Measurements from ENCODE around the gene HAND1.

Gene HAND1

GRCh38 chr5:154522284-154522683 is 44.3 kb upstream of the HAND1 start:
- TF ChIP-seq CTCF (IDR thresholded peaks at IDR 0.05; ENCODE audit: extremely low read depth, insufficient read depth, missing control alignments), result no peak
- in situ Hi-C loops (cut with MboI; ENCODE audit: low pct_unique_long_range_greater_than_20kb, low sequenced_read_pairs, unreplicated experiment), result no loop called here
- DNase-seq (ENCODE audit: low spot score), result no peak

- in situ Hi-C loops (cut with MboI; ENCODE audit: low pct_unique_long_range_greater_than_20kb, low sequenced_read_pairs, unreplicated experiment), result no loop called here
- no peak for TF ChIP-seq CTCF (IDR thresholded peaks at IDR 0.05; ENCODE audit: extremely low read depth, insufficient read depth, missing control alignments)
- no peak for DNase-seq (ENCODE audit: low spot score)
These were observed 43.7 kb upstream of the HAND1 start for GRCh38 chr5:154521756-154522155.

GRCh38 chr5:154520861-154521453 is 42.9 kb upstream of the HAND1 start:
- in situ Hi-C loops (cut with MboI; ENCODE audit: low pct_unique_long_range_greater_than_20kb, low sequenced_read_pairs, unreplicated experiment), result no loop called here
- TF ChIP-seq CTCF (IDR thresholded peaks at IDR 0.05; ENCODE audit: extremely low read depth, insufficient read depth, missing control alignments), result peak; percentile 82

GRCh38 chr5:154519359-154519758 is 41.3 kb upstream of the HAND1 start:
- in situ Hi-C loops (cut with MboI; ENCODE audit: low pct_unique_long_range_greater_than_20kb, low sequenced_read_pairs, unreplicated experiment), result no loop called here
- DNase-seq (ENCODE audit: low spot score), result no peak
- TF ChIP-seq CTCF (IDR thresholded peaks at IDR 0.05; ENCODE audit: extremely low read depth, insufficient read depth, missing control alignments), result no peak

More at GRCh38 chr5:154520861-154521453, 42.9 kb upstream of the HAND1 start:
- peak; percentile 45 for DNase-seq (ENCODE audit: low spot score)

GRCh38 chr5:154518438-154518867 is 40.4 kb upstream of the HAND1 start:
- in situ Hi-C loops (cut with MboI; ENCODE audit: low pct_unique_long_range_greater_than_20kb, low sequenced_read_pairs, unreplicated experiment), result no loop called here
- no peak for TF ChIP-seq CTCF (IDR thresholded peaks at IDR 0.05; ENCODE audit: extremely low read depth, insufficient read depth, missing control alignments)
- no peak for DNase-seq (ENCODE audit: low spot score)

GRCh38 chr5:154517810-154518437 is 39.9 kb upstream of the HAND1 start:
- no peak for TF ChIP-seq CTCF (IDR thresholded peaks at IDR 0.05; ENCODE audit: extremely low read depth, insufficient read depth, missing control alignments)
- DNase-seq (ENCODE audit: low spot score), result no peak
- in situ Hi-C loops (cut with MboI; ENCODE audit: low pct_unique_long_range_greater_than_20kb, low sequenced_read_pairs, unreplicated experiment), result no loop called here

All from GM13977 (cell line).